Activated CD4-positive, alpha-beta T cell treated with anti-CD3 and anti-CD28 coated beads, Interleukin-2, amount 10 ng/mL, durations not matched to agents 7 days and 5 days (primary cell): Measurements from ENCODE around the gene SLPI. TPM values are rescaled to one million over a fixed set of nuclear protein-coding genes. Genes with fewer than 3 reads are reported as not detected.

Experiments used
- CTCF ChIA-PET: fragments of 350-600 bp; sonication (Branson Sonifier 250); formaldehyde crosslinking; loops from one replicate; lab custom pipeline; 2021; ENCODE audit warnings: antibody characterized with exemption; lab: Charles Lee
- POLR2A ChIA-PET: fragments of 350-600 bp; sonication (Branson Sonifier 250); formaldehyde crosslinking; loops from one replicate; lab custom pipeline; 2021; ENCODE audit warnings: antibody characterized with exemption; lab: Charles Lee
- DNase-seq: peaks from one replicate; pipeline ENCODE4 v3.0.0-alpha.2; 2020
- H3K27ac Mint-ChIP-seq: one replicate; pipeline ENCODE4 v1.8.0; 2021; ENCODE audit warnings: mild to moderate bottlenecking, moderate library complexity, mixed read lengths
- H3K27me3 Mint-ChIP-seq: one replicate; pipeline ENCODE4 v1.8.0; 2021; ENCODE audit warnings: mixed read lengths
- H3K36me3 Mint-ChIP-seq: one replicate; pipeline ENCODE4 v1.8.0; 2021; ENCODE audit warnings: low read depth, mixed read lengths
- H3K4me1 Mint-ChIP-seq: one replicate; pipeline ENCODE4 v1.8.0; 2021; ENCODE audit warnings: mixed read lengths
- H3K4me3 Mint-ChIP-seq: one replicate; pipeline ENCODE4 v1.8.0; 2021; ENCODE audit warnings: mild to moderate bottlenecking, moderate library complexity, mixed read lengths
- H3K9me3 Mint-ChIP-seq: one replicate; pipeline ENCODE4 v1.8.0; 2021; ENCODE audit warnings: mixed read lengths
- total RNA-seq, 2 experiments: library from RNA; stranded (reverse); gene quantifications; one replicate each; pipeline ENCODE4 v1.2.3, GENCODE V29; 2021

SLPI gene
- total RNA-seq, 2 experiments from 2014 or later, result 0.37 TPM; not detected in 1

GRCh38 chr20:45230631-45231030 is 23.7 kb downstream of the SLPI start:
- no peak for DNase-seq
- H3K9me3 Mint-ChIP-seq, result no peaks in the 10 kb centered on the region
- CTCF ChIA-PET, result no interaction called here
- H3K27ac Mint-ChIP-seq, result no peak overlapping the region
- H3K36me3 Mint-ChIP-seq, result no peaks in the 10 kb centered on the region
- H3K4me1 Mint-ChIP-seq, result no peaks in the 10 kb centered on the region
- peaks cover 30% of the 10 kb centered on the region for H3K27me3 Mint-ChIP-seq
- H3K4me3 Mint-ChIP-seq, result no peak overlapping the region
- POLR2A ChIA-PET, result no interaction called here

- no peaks in the 10 kb centered on the region for H3K36me3 Mint-ChIP-seq
- no peaks in the 10 kb centered on the region for H3K9me3 Mint-ChIP-seq
- no peak overlapping the region for H3K4me3 Mint-ChIP-seq
- peak; percentile 50 for DNase-seq
- H3K4me1 Mint-ChIP-seq, result no peaks in the 10 kb centered on the region
- CTCF ChIA-PET, result no interaction called here
- no peak overlapping the region for H3K27ac Mint-ChIP-seq
- POLR2A ChIA-PET, result no interaction called here
- peaks cover 33% of the 10 kb centered on the region for H3K27me3 Mint-ChIP-seq
Measured at GRCh38 chr20:45229264-45230056, 24.9 kb downstream of the SLPI start.

- no peaks in the 10 kb centered on the region for H3K36me3 Mint-ChIP-seq
Measured at GRCh38 chr20:45226287-45226686, 28.1 kb downstream of the SLPI start.

GRCh38 chr20:45223136-45223535 is 31.2 kb downstream of the SLPI start:
- Mint-ChIP-seq H3K4me1 (no peaks in the 10 kb centered on the region), H3K36me3 (no peaks in the 10 kb centered on the region), H3K27me3 (peaks cover 35% of the 10 kb centered on the region), H3K9me3 (no peaks in the 10 kb centered on the region), H3K27ac (no peak overlapping the region), H3K4me3 (no peak overlapping the region)
- POLR2A ChIA-PET, result no interaction called here
- CTCF ChIA-PET, result no interaction called here
- no peak for DNase-seq

More at GRCh38 chr20:45226287-45226686, 28.1 kb downstream of the SLPI start:
- H3K27me3 Mint-ChIP-seq, result peaks cover 35% of the 10 kb centered on the region
- H3K4me3 Mint-ChIP-seq, result no peak overlapping the region
- no peaks in the 10 kb centered on the region for H3K4me1 Mint-ChIP-seq
- ChIA-PET POLR2A (no interaction called here), CTCF (no interaction called here)
- H3K27ac Mint-ChIP-seq, result no peak overlapping the region
- H3K9me3 Mint-ChIP-seq, result no peaks in the 10 kb centered on the region
- no peak for DNase-seq

GRCh38 chr20:45221076-45221475 is 33.3 kb downstream of the SLPI start, which contains the start of gene SEMG2:
Gene SEMG2, plus strand, starts transcription at chr20:45221373. Its CDS starts 17 bp downstream, at chr20:45221390.
- ChIA-PET POLR2A (no interaction called here), CTCF (no interaction called here)
- Mint-ChIP-seq H3K4me3 (no peak within 1 kb of the TSS), H3K27me3 (peaks cover 23% of the 10 kb centered on the region), H3K9me3 (no peaks in the 10 kb centered on the region), H3K27ac (no peak within 1 kb of the TSS), H3K36me3 (no peaks in the 10 kb centered on the region), H3K4me1 (no peaks in the 10 kb centered on the region)
- no peak for DNase-seq

- Mint-ChIP-seq H3K4me3 (no peak overlapping the region), H3K4me1 (no peaks in the 10 kb centered on the region), H3K9me3 (no peaks in the 10 kb centered on the region), H3K27ac (no peak overlapping the region), H3K36me3 (no peaks in the 10 kb centered on the region), H3K27me3 (peaks cover 26% of the 10 kb centered on the region)
- ChIA-PET POLR2A (no interaction called here), CTCF (no interaction called here)
- no peak for DNase-seq
Measured at GRCh38 chr20:45218636-45219035, 35.7 kb downstream of the SLPI start.

- Mint-ChIP-seq H3K36me3 (no peaks in the 10 kb centered on the region), H3K9me3 (no peaks in the 10 kb centered on the region), H3K4me1 (no peaks in the 10 kb centered on the region), H3K27me3 (peaks cover 28% of the 10 kb centered on the region), H3K4me3 (no peak overlapping the region), H3K27ac (no peak overlapping the region)
- ChIA-PET POLR2A (no interaction called here), CTCF (no interaction called here)
- no peak for DNase-seq
Measured at GRCh38 chr20:45218124-45218523, 36.2 kb downstream of the SLPI start.

GRCh38 chr20:45212836-45213235 is 41.5 kb downstream of the SLPI start:
- peaks cover 24% of the 10 kb centered on the region for H3K27me3 Mint-ChIP-seq
- DNase-seq, result no peak
- no peaks in the 10 kb centered on the region for H3K4me1 Mint-ChIP-seq
- no peak overlapping the region for H3K27ac Mint-ChIP-seq
- CTCF ChIA-PET, result no interaction called here
- H3K4me3 Mint-ChIP-seq, result no peak overlapping the region
- no peaks in the 10 kb centered on the region for H3K36me3 Mint-ChIP-seq
- no peaks in the 10 kb centered on the region for H3K9me3 Mint-ChIP-seq
- POLR2A ChIA-PET, result no interaction called here

GRCh38 chr20:45211569-45212474 is 42.5 kb downstream of the SLPI start:
- Mint-ChIP-seq H3K9me3 (no peaks in the 10 kb centered on the region), H3K36me3 (no peaks in the 10 kb centered on the region), H3K27ac (no peak overlapping the region), H3K27me3 (peaks cover 28% of the 10 kb centered on the region), H3K4me1 (no peaks in the 10 kb centered on the region), H3K4me3 (no peak overlapping the region)
- POLR2A ChIA-PET, result no interaction called here
- CTCF ChIA-PET, result no interaction called here
- DNase-seq, result no peak

GRCh38 chr20:45209924-45210323 is 44.4 kb downstream of the SLPI start:
- DNase-seq, result no peak
- Mint-ChIP-seq H3K4me1 (no peaks in the 10 kb centered on the region), H3K27me3 (peaks cover 37% of the 10 kb centered on the region), H3K27ac (no peak overlapping the region), H3K36me3 (no peaks in the 10 kb centered on the region), H3K4me3 (no peak overlapping the region), H3K9me3 (no peaks in the 10 kb centered on the region)
- ChIA-PET CTCF (no interaction called here), POLR2A (no interaction called here)

- no peaks in the 10 kb centered on the region for H3K36me3 Mint-ChIP-seq
- CTCF ChIA-PET, result interaction anchor here (0.6 kb wide), 1 partner anchor 1167 kb away, joined by 3 read pairs; no protein-coding TSS in a partner anchor
Measured at GRCh38 chr20:45206725-45207124, 47.6 kb downstream of the SLPI start, which contains the start of gene SEMG1. Gene SEMG1, plus strand, starts transcription at chr20:45207033. Its CDS starts 21 bp downstream, at chr20:45207054.

More at GRCh38 chr20:45206725-45207124, 47.6 kb downstream of the SLPI start, which contains the start of gene SEMG1:
- POLR2A ChIA-PET, result no interaction called here
- H3K4me3 Mint-ChIP-seq, result no peak within 1 kb of the TSS
- H3K4me1 Mint-ChIP-seq, result no peaks in the 10 kb centered on the region
- H3K9me3 Mint-ChIP-seq, result no peaks in the 10 kb centered on the region
- H3K27me3 Mint-ChIP-seq, result peaks cover 40% of the 10 kb centered on the region
- no peak within 1 kb of the TSS for H3K27ac Mint-ChIP-seq
- no peak for DNase-seq
